ENCODE data around the gene FES.

Gene FES

DNA sequence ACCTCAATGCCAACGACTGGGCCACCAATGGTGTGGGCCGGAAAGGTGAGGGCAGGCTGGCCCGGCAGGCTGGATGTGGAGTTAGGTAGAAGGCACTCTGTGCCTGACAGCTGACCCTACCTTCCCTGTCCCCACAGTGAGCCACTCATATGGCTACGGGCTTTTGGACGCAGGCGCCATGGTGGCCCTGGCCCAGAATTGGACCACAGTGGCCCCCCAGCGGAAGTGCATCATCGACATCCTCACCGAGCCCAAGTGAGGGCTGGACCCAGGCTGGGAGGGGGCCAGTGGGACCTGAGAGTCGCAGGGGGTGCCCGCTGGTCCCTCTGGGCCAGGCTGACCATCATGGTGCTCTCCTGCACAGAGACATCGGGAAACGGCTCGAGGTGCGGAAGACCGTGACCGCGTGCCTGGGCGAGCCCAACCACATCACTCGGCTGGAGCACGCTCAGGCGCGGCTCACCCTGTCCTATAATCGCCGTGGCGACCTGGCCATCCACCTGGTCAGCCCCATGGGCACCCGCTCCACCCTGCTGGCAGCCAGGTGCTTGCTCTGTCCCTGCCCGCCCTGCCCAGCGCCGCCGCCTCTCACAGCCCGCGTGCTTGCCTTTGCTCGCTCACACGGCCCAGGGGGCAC, 4.5 kb upstream of the FES start:
- TF ChIP-seq POLR2AphosphoS5 (IDR thresholded peaks at IDR 0.05; ENCODE audit: low read depth, low read length), result no peak
- TF ChIP-seq TAF1 (IDR thresholded peaks at IDR 0.05; ENCODE audit: borderline replicate concordance, insufficient read depth, low read length), result no peak
- no peak for TF ChIP-seq FOXP2 (optimal IDR thresholded peaks at IDR 0.05; ENCODE audit: borderline replicate concordance, extremely low read depth, extremely low read length, insufficient read depth)
- TF ChIP-seq SIN3A (IDR thresholded peaks at IDR 0.05; ENCODE audit: borderline replicate concordance, insufficient read depth, low read length), result no peak
- TF ChIP-seq, protein P1, sequence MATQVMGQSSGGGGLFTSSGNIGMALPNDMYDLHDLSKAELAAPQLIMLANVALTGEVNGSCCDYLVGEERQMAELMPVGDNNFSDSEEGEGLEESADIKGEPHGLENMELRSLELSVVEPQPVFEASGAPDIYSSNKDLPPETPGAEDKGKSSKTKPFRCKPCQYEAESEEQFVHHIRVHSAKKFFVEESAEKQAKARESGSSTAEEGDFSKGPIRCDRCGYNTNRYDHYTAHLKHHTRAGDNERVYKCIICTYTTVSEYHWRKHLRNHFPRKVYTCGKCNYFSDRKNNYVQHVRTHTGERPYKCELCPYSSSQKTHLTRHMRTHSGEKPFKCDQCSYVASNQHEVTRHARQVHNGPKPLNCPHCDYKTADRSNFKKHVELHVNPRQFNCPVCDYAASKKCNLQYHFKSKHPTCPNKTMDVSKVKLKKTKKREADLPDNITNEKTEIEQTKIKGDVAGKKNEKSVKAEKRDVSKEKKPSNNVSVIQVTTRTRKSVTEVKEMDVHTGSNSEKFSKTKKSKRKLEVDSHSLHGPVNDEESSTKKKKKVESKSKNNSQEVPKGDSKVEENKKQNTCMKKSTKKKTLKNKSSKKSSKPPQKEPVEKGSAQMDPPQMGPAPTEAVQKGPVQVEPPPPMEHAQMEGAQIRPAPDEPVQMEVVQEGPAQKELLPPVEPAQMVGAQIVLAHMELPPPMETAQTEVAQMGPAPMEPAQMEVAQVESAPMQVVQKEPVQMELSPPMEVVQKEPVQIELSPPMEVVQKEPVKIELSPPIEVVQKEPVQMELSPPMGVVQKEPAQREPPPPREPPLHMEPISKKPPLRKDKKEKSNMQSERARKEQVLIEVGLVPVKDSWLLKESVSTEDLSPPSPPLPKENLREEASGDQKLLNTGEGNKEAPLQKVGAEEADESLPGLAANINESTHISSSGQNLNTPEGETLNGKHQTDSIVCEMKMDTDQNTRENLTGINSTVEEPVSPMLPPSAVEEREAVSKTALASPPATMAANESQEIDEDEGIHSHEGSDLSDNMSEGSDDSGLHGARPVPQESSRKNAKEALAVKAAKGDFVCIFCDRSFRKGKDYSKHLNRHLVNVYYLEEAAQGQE (IDR thresholded peaks at IDR 0.05; ENCODE audit: insufficient read depth in 1 of 2, low read depth in 2 of 2, low read length in 2 of 2), result no peak

DNA sequence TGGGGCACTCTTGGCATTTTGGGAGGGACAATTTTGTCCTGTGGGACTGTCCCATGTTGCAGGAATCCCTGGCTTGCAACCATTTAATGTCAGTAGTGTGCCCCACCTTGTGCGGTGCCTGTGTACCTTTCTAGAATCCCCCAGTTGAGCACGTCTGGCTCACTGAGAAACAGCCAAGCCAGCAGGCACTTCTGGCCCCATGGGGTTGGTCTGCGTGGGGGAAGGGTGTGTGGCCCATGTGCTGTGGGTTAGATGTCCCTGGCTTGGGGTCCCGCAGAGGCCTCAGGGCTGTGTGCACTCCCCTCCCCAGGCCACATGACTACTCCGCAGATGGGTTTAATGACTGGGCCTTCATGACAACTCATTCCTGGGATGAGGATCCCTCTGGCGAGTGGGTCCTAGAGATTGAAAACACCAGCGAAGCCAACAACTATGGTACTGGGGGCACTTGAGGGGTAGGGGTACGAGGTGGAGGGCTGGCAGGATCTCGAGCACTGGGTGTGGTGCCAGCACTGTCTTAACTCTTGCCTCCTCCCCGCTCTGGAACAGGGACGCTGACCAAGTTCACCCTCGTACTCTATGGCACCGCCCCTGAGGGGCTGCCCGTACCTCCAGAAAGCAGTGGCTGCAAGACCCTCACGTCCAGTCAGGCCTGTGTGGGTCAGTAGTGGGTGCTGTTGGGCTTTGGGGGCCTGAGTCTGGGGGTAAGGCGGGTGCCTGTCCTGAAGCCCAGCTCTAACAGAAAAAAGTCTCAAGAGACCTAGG, 3.7 kb upstream of the FES start:
- TF ChIP-seq POLR2AphosphoS5 (IDR thresholded peaks at IDR 0.05; ENCODE audit: low read depth, low read length), result no peak
- TF ChIP-seq TAF1 (IDR thresholded peaks at IDR 0.05; ENCODE audit: borderline replicate concordance, insufficient read depth, low read length), result no peak
- no peak for TF ChIP-seq FOXP2 (optimal IDR thresholded peaks at IDR 0.05; ENCODE audit: borderline replicate concordance, extremely low read depth, extremely low read length, insufficient read depth)
- TF ChIP-seq, protein P1 (IDR thresholded peaks at IDR 0.05; ENCODE audit: insufficient read depth in 1 of 2, low read depth in 2 of 2, low read length in 2 of 2), result no peak

DNA sequence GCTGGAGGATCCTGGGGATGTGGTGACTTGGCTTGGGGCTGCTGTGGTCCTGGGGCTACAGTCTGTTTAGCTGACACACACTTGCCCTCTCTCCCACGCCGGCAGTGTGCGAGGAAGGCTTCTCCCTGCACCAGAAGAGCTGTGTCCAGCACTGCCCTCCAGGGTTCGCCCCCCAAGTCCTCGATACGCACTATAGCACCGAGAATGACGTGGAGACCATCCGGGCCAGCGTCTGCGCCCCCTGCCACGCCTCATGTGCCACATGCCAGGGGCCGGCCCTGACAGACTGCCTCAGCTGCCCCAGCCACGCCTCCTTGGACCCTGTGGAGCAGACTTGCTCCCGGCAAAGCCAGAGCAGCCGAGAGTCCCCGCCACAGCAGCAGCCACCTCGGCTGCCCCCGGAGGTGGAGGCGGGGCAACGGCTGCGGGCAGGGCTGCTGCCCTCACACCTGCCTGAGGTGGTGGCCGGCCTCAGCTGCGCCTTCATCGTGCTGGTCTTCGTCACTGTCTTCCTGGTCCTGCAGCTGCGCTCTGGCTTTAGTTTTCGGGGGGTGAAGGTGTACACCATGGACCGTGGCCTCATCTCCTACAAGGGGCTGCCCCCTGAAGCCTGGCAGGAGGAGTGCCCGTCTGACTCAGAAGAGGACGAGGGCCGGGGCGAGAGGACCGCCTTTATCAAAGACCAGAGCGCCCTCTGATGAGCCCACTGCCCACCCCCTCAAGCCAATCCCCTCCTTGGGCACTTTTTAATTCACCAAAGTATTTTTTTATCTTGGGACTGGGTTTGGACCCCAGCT, 2.9 kb upstream of the FES start:
- TF ChIP-seq SIN3A (IDR thresholded peaks at IDR 0.05; ENCODE audit: borderline replicate concordance, insufficient read depth, low read length), result no peak
- no peak for TF ChIP-seq POLR2AphosphoS5 (IDR thresholded peaks at IDR 0.05; ENCODE audit: low read depth, low read length)
- no peak for TF ChIP-seq TAF1 (IDR thresholded peaks at IDR 0.05; ENCODE audit: borderline replicate concordance, insufficient read depth, low read length)
- TF ChIP-seq, protein P1 (IDR thresholded peaks at IDR 0.05; ENCODE audit: insufficient read depth in 1 of 2, low read depth in 2 of 2, low read length in 2 of 2), result no peak
- TF ChIP-seq FOXP2 (optimal IDR thresholded peaks at IDR 0.05; ENCODE audit: borderline replicate concordance, extremely low read depth, extremely low read length, insufficient read depth), result no peak

DNA sequence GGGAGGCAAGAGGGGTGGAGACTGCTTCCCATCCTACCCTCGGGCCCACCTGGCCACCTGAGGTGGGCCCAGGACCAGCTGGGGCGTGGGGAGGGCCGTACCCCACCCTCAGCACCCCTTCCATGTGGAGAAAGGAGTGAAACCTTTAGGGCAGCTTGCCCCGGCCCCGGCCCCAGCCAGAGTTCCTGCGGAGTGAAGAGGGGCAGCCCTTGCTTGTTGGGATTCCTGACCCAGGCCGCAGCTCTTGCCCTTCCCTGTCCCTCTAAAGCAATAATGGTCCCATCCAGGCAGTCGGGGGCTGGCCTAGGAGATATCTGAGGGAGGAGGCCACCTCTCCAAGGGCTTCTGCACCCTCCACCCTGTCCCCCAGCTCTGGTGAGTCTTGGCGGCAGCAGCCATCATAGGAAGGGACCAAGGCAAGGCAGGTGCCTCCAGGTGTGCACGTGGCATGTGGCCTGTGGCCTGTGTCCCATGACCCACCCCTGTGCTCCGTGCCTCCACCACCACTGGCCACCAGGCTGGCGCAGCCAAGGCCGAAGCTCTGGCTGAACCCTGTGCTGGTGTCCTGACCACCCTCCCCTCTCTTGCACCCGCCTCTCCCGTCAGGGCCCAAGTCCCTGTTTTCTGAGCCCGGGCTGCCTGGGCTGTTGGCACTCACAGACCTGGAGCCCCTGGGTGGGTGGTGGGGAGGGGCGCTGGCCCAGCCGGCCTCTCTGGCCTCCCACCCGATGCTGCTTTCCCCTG, 2.2 kb upstream of the FES start:
- TF ChIP-seq POLR2AphosphoS5 (IDR thresholded peaks at IDR 0.05; ENCODE audit: low read depth, low read length) (no peak), FOXP2 (optimal IDR thresholded peaks at IDR 0.05; ENCODE audit: borderline replicate concordance, extremely low read depth, extremely low read length, insufficient read depth) (no peak), SIN3A (IDR thresholded peaks at IDR 0.05; ENCODE audit: borderline replicate concordance, insufficient read depth, low read length) (no peak), TAF1 (IDR thresholded peaks at IDR 0.05; ENCODE audit: borderline replicate concordance, insufficient read depth, low read length) (no peak)
- TF ChIP-seq, protein P1 (IDR thresholded peaks at IDR 0.05; ENCODE audit: insufficient read depth in 1 of 2, low read depth in 2 of 2, low read length in 2 of 2), result no peak
